Measurements from ENCODE around the gene RNF223. TPM values are rescaled to one million over a fixed set of nuclear protein-coding genes. Genes with fewer than 3 reads are reported as not detected.

The RNF223 gene
- total and polyA plus RNA-seq, 2 of the 13 experiments (the other 11 are each of a cell fraction or from before 2014, with no cell fraction given) = 0.03 TPM; not detected in 1

GRCh38 chr1:1079408-1080121 is 5.5 kb upstream of the RNF223 start (continued):
- TF ChIP-seq ZNF451 (CRISPR knock-in tag; IDR thresholded peaks at IDR 0.05) (peak; percentile 42; the same call in 1 of the 2 replicates), ZNF33A (CRISPR knock-in tag; IDR thresholded peaks at IDR 0.05; ENCODE audit: borderline replicate concordance) (no peak), ZNF556 (CRISPR knock-in tag; IDR thresholded peaks at IDR 0.05; ENCODE audit: borderline replicate concordance) (no peak), ZNF530 (CRISPR knock-in tag; IDR thresholded peaks at IDR 0.05; ENCODE audit: low read depth) (no peak), ZNF33B (CRISPR knock-in tag; IDR thresholded peaks at IDR 0.05) (peak; percentile 77; the same call in 1 of the 2 replicates), CREB3 (CRISPR knock-in tag; IDR thresholded peaks at IDR 0.05) (no peak), AKAP8 (CRISPR knock-in tag; IDR thresholded peaks at IDR 0.05) (peak; percentile 89; the same call in 1 of the 2 replicates), ZMAT3 (CRISPR knock-in tag; conservative IDR thresholded peaks at IDR 0.05) (0 out of 2 replicates have a peak, but pooled peaks have one; percentile 42), ZNF275 (CRISPR knock-in tag; IDR thresholded peaks at IDR 0.05; ENCODE audit: borderline replicate concordance) (0 out of 2 replicates have a peak, but pooled peaks have one; percentile 25), HNRNPLL (IDR thresholded peaks at IDR 0.05; ENCODE audit: low read depth, low read length, poor library complexity, severe bottlenecking) (no peak), JUN (CRISPR knock-in tag; IDR thresholded peaks at IDR 0.05) (peak; percentile 47; the same call in 1 of the 2 replicates), KMT2B (CRISPR knock-in tag; IDR thresholded peaks at IDR 0.05) (0 out of 2 replicates have a peak, but pooled peaks have one; percentile 26), IRF2 (CRISPR knock-in tag; IDR thresholded peaks at IDR 0.05) (peak; percentile 39; the same call in 1 of the 2 replicates), ZNF7 (CRISPR knock-in tag; IDR thresholded peaks at IDR 0.05) (no peak), ZNF432 (CRISPR knock-in tag; IDR thresholded peaks at IDR 0.05; ENCODE audit: borderline replicate concordance) (no peak), TOPORS (CRISPR knock-in tag; IDR thresholded peaks at IDR 0.05) (no peak), KLF13 (CRISPR knock-in tag; IDR thresholded peaks at IDR 0.05) (0 out of 2 replicates have a peak, but pooled peaks have one; percentile 30), ZNF142 (CRISPR knock-in tag; IDR thresholded peaks at IDR 0.05) (no peak), SPEN (CRISPR knock-in tag; IDR thresholded peaks at IDR 0.05; ENCODE audit: low read depth) (peak; percentile 66; the same call in 1 of the 2 replicates), TAF1 (CRISPR knock-in tag; IDR thresholded peaks at IDR 0.05) (peak; percentile 25; the same call in 1 of the 2 replicates), ZNF234 (CRISPR knock-in tag; conservative IDR thresholded peaks at IDR 0.05) (no peak), ESRRA (CRISPR knock-in tag; IDR thresholded peaks at IDR 0.05; ENCODE audit: low read depth) (peak; percentile 67; the same call in 1 of the 2 replicates)

Measured in HepG2 (cell line).